Gastrocnemius medialis (tissue), 4 donors: Measurements from ENCODE around the gene COX7B2. TPM values are rescaled to one million over a fixed set of nuclear protein-coding genes. Genes with fewer than 3 reads are reported as not detected.

Source experiments
- ATAC-seq, 2 donors: fragments of 150-250 bp; one replicate each; pipeline ENCODE4 v1.9.1; 2016
- DNase-seq, 2 donors: peaks; one replicate each; pipeline ENCODE4 v3.0.0-alpha.2; 2019
- H3K27ac ChIP-seq, 4 donors: fragments of 200-600 bp; sonication (generic); 1 replicate in 1 of 4; 2 replicates in 3 of 4; pipeline ENCODE4 v1.5.1; 2016 to 2018; ENCODE audit warnings: mild to moderate bottlenecking in 2 of 4, moderate library complexity in 1 of 4
- H3K27me3 ChIP-seq, 3 donors: fragments of 200-600 bp; sonication (generic) in 2 of 3; 1 replicate in 1 of 3; 2 replicates in 2 of 3; pipeline versions ENCODE4 v1.5.1 to v1.6.0; 2016 to 2019; ENCODE audit warnings: mild to moderate bottlenecking in 1 of 3, moderate library complexity in 1 of 3
- H3K36me3 ChIP-seq, 2 donors: fragments of 200-600 bp; sonication (generic) in 1 of 2; one replicate each; pipeline ENCODE4 v1.5.1; 2017 to 2018
- H3K4me1 ChIP-seq, 2 donors: fragments of 200-600 bp; sonication (generic) in 1 of 2; one replicate each; pipeline ENCODE4 v1.5.1; 2016 to 2017; ENCODE audit warnings: mild to moderate bottlenecking in 2 of 2
- H3K4me3 ChIP-seq, 4 donors: fragments of 200-600 bp; sonication (generic) in 3 of 4; 1 replicate in 1 of 4; 2 replicates in 3 of 4; pipeline ENCODE4 v1.5.1; 2016 to 2019; ENCODE audit warnings: mild to moderate bottlenecking in 2 of 4
- H3K9me3 ChIP-seq, 3 donors: fragments of 200-600 bp; sonication (generic) in 2 of 3; 1 replicate in 1 of 3; 2 replicates in 2 of 3; pipeline ENCODE4 v1.5.1; 2016 to 2019
- POLR2A ChIP-seq, 2 donors: fragments of 450-650 bp; IDR thresholded peaks; one replicate each; pipeline ENCODE4 v1.6.1; 2017; ENCODE audit warnings: antibody characterized with exemption in 2 of 2, mild to moderate bottlenecking in 2 of 2, moderate library complexity in 2 of 2
- in situ Hi-C, 4 donors: fragments of 200-750 bp; cut with MboI; loops; one replicate each; pipeline versions ENCODE4 v1.15.0 to v1.8.0; 2017; ENCODE audit warnings: low sequenced_read_pairs in 4 of 4
- intact Hi-C: fragments of 100-400 bp; cut with DNase I; formaldehyde crosslinking; loops from one replicate; pipeline ENCODE4 v1.15.1; 2023; ENCODE audit warnings: low total_unique reads
- total RNA-seq, 4 donors: library from RNA; depleted of rRNA; stranded (reverse); fragments of >200 nt; gene quantifications; one replicate each; pipeline versions ENCODE4 v1.1.0 to v1.2.3, GENCODE V29; 2016
- TF ChIP-seq, protein P1 (sequence below), 5 experiments: fragments of 450-650 bp in 3 of 5; fragments of 200-600 bp in 2 of 5; sonication (generic) in 2 of 5; IDR thresholded peaks in 4 of 5; conservative IDR thresholded peaks in 1 of 5; 1 replicate in 4 of 5; 2 replicates in 1 of 5; pipeline ENCODE4 v1.5.1; 2016 to 2019; ENCODE audit warnings: antibody characterized with exemption in 5 of 5, mild to moderate bottlenecking in 3 of 5, moderate library complexity in 3 of 5

The COX7B2 gene
- total RNA-seq, 4 donors from 2014 or later = not detected

DNA sequence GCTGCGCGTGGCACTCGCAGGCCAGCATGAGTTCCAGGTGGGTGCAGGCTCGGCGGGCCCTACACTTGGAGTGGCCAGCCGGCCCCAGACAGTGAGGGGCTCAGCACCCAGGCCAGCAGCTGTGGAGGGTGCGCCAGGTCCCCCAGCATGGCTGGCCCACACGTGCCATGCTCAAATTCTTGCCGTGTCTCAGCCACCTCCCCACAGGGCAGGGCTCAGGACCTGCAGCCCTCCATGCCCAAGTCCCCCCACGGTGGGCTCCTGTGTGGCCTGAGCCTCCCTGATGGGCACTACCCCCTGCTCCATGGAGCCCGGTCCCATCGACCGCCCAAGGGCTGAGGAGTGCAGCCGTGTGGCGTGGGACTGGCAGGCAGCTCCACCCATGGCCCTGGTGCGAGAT lies 210.2 kb downstream of the COX7B2 start:
- Histone ChIP-seq H3K4me3 (no peak overlapping the region), H3K27me3 (no peaks in the 10 kb centered on the region), H3K4me1 (no peaks in the 10 kb centered on the region), H3K9me3 (no peaks in the 10 kb centered on the region), H3K27ac (no peak overlapping the region), H3K36me3 (no peaks in the 10 kb centered on the region)
- DNase-seq (no peak), ATAC-seq (no peak)
- no peak for TF ChIP-seq POLR2A (IDR thresholded peaks at IDR 0.05)
- TF ChIP-seq, protein P1, sequence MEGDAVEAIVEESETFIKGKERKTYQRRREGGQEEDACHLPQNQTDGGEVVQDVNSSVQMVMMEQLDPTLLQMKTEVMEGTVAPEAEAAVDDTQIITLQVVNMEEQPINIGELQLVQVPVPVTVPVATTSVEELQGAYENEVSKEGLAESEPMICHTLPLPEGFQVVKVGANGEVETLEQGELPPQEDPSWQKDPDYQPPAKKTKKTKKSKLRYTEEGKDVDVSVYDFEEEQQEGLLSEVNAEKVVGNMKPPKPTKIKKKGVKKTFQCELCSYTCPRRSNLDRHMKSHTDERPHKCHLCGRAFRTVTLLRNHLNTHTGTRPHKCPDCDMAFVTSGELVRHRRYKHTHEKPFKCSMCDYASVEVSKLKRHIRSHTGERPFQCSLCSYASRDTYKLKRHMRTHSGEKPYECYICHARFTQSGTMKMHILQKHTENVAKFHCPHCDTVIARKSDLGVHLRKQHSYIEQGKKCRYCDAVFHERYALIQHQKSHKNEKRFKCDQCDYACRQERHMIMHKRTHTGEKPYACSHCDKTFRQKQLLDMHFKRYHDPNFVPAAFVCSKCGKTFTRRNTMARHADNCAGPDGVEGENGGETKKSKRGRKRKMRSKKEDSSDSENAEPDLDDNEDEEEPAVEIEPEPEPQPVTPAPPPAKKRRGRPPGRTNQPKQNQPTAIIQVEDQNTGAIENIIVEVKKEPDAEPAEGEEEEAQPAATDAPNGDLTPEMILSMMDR (IDR thresholded peaks at IDR 0.05 in 4 of 5, conservative IDR thresholded peaks at IDR 0.05 in 1 of 5) = no peak
- intact Hi-C loops = no loop called here
- in situ Hi-C loops = no loop called here

Other genes with a start within 250 kb of the COX7B2 start
- gene GABRA4, start 84.3 kb upstream of the COX7B2 start, total RNA-seq = under 1 TPM in 1 of 4 donors, not detected in 3; 0.02 TPM
- not detected for gene GABRB1, start 122.3 kb upstream of the COX7B2 start, total RNA-seq